SJCRH30 (cell line): Measurements from ENCODE around the gene SART3. TPM values are rescaled to one million over a fixed set of nuclear protein-coding genes. Genes with fewer than 3 reads are reported as not detected.
"Not testable (repeated sequence)": the region's sequence is repeated elsewhere in the genome, so short reads cannot be mapped to it uniquely, and the experiment has no call there.

Source experiments
- DNase-seq, 2 experiments: peaks; one replicate each; pipeline ENCODE4 v3.0.0-alpha.2; 2015 to 2020
- H3K27ac ChIP-seq: fragments of 250-450 bp; sonication (Bioruptor Pico); 2 replicates; pipeline ENCODE4 v1.5.1; 2020; ENCODE audit warnings: mild to moderate bottlenecking, moderate library complexity
- H3K27me3 ChIP-seq: fragments of 250-450 bp; sonication (Bioruptor Pico); 2 replicates; pipeline ENCODE4 v1.5.1; 2020; ENCODE audit warnings: mild to moderate bottlenecking, moderate library complexity
- H3K36me3 ChIP-seq: fragments of 250-450 bp; sonication (Bioruptor Pico); 2 replicates; pipeline ENCODE4 v1.5.1; 2020; ENCODE audit warnings: mild to moderate bottlenecking, moderate library complexity
- H3K4me1 ChIP-seq: fragments of 250-450 bp; sonication (Bioruptor Pico); 2 replicates; pipeline ENCODE4 v1.5.1; 2020; ENCODE audit warnings: mild to moderate bottlenecking, moderate library complexity
- H3K4me3 ChIP-seq: fragments of 250-450 bp; sonication (Bioruptor Pico); 2 replicates; pipeline ENCODE4 v1.5.1; 2020; ENCODE audit warnings: mild to moderate bottlenecking, moderate library complexity
- H3K9me3 ChIP-seq: fragments of 250-450 bp; sonication (Bioruptor Pico); replicated peaks from 2 replicates; pipeline ENCODE4 v1.5.1; 2020; ENCODE audit warnings: mild to moderate bottlenecking, moderate library complexity
- total RNA-seq: library from RNA; depleted of rRNA; stranded (reverse); fragments of >200 nt; shearing (Covaris generic); gene quantifications from 2 replicates; pipeline ENCODE4 v1.2.3, GENCODE V29; 2014

SART3 gene
- total RNA-seq, 1 experiment from 2014 or later, result 101 TPM

GRCh38 chr12:108578264-108578663 is 17.3 kb upstream of the SART3 start:
- no peak for DNase-seq
- peaks cover 25% of the 10 kb centered on the region for H3K4me1 ChIP-seq
- H3K36me3 ChIP-seq, result no peaks in the 10 kb centered on the region
- H3K4me3 ChIP-seq, result no peak overlapping the region
- no peak overlapping the region for H3K27ac ChIP-seq
- H3K27me3 ChIP-seq, result no peaks in the 10 kb centered on the region
- H3K9me3 ChIP-seq, result no peaks in the 10 kb centered on the region

GRCh38 chr12:108577458-108577857 is 16.5 kb upstream of the SART3 start:
- H3K4me1 ChIP-seq, result peaks cover 17% of the 10 kb centered on the region
- no peak overlapping the region for H3K4me3 ChIP-seq
- no peaks in the 10 kb centered on the region for H3K9me3 ChIP-seq
- DNase-seq, result no peak
- H3K36me3 ChIP-seq, result no peaks in the 10 kb centered on the region
- H3K27ac ChIP-seq, result no peak overlapping the region
- H3K27me3 ChIP-seq, result no peaks in the 10 kb centered on the region

- H3K36me3 ChIP-seq, result no peaks in the 10 kb centered on the region
- no peak for DNase-seq
- H3K4me1 ChIP-seq, result peaks cover 11% of the 10 kb centered on the region; the same call in 1 of the 2 replicates
- no peaks in the 10 kb centered on the region for H3K9me3 ChIP-seq
- no peak overlapping the region for H3K27ac ChIP-seq
- no peaks in the 10 kb centered on the region for H3K27me3 ChIP-seq
- no peak overlapping the region for H3K4me3 ChIP-seq
Measured at GRCh38 chr12:108576660-108577234, 15.8 kb upstream of the SART3 start.

GRCh38 chr12:108575199-108575912 is 14.4 kb upstream of the SART3 start:
- Histone ChIP-seq H3K36me3 (no peaks in the 10 kb centered on the region), H3K4me3 (no peak overlapping the region), H3K27me3 (no peaks in the 10 kb centered on the region), H3K27ac (no peak overlapping the region), H3K4me1 (peaks cover 22% of the 10 kb centered on the region), H3K9me3 (no peaks in the 10 kb centered on the region)
- no peak for DNase-seq

- H3K4me1 ChIP-seq, result peaks cover 33% of the 10 kb centered on the region
- H3K4me3 ChIP-seq, DNase-seq, H3K27ac ChIP-seq, H3K36me3 ChIP-seq, H3K27me3 ChIP-seq, H3K9me3 ChIP-seq: not testable (repeated sequence)
Measured at GRCh38 chr12:108574276-108574675, 13.3 kb upstream of the SART3 start.

- no peak overlapping the region for H3K4me3 ChIP-seq
- no peaks in the 10 kb centered on the region for H3K9me3 ChIP-seq
- no peaks in the 10 kb centered on the region for H3K27me3 ChIP-seq
- no peaks in the 10 kb centered on the region for H3K36me3 ChIP-seq
- no peak for DNase-seq
- H3K27ac ChIP-seq, result no peak overlapping the region
- peaks cover 42% of the 10 kb centered on the region for H3K4me1 ChIP-seq
Measured at GRCh38 chr12:108573317-108573716, 12.3 kb upstream of the SART3 start.

GRCh38 chr12:108572166-108572790 is 11.3 kb upstream of the SART3 start:
- Histone ChIP-seq H3K27me3 (no peaks in the 10 kb centered on the region), H3K4me3 (no peak overlapping the region), H3K4me1 (peaks cover 53% of the 10 kb centered on the region), H3K36me3 (peaks cover 4% of the 10 kb centered on the region; the same call in 1 of the 2 replicates), H3K27ac (no peak overlapping the region), H3K9me3 (no peaks in the 10 kb centered on the region)
- no peak for DNase-seq

- Histone ChIP-seq H3K27me3 (no peaks in the 10 kb centered on the region), H3K4me1 (peaks cover 53% of the 10 kb centered on the region), H3K9me3 (no peaks in the 10 kb centered on the region), H3K27ac (no peak overlapping the region), H3K4me3 (no peak overlapping the region), H3K36me3 (peaks cover 4% of the 10 kb centered on the region; the same call in 1 of the 2 replicates)
- no peak for DNase-seq
Measured at GRCh38 chr12:108571609-108572165, 10.7 kb upstream of the SART3 start.

GRCh38 chr12:108570743-108571608 is 10.0 kb upstream of the SART3 start:
- no peaks in the 10 kb centered on the region for H3K9me3 ChIP-seq
- H3K4me3 ChIP-seq, result no peak overlapping the region
- peaks cover 4% of the 10 kb centered on the region; the same call in 1 of the 2 replicates for H3K36me3 ChIP-seq
- peak in 1 of 2 experiments; percentile 64 for DNase-seq
- H3K27ac ChIP-seq, result no peak overlapping the region
- H3K27me3 ChIP-seq, result no peaks in the 10 kb centered on the region
- peaks cover 52% of the 10 kb centered on the region for H3K4me1 ChIP-seq

- peaks cover 10% of the 10 kb centered on the region for H3K36me3 ChIP-seq
- H3K27ac ChIP-seq, result peak overlapping the region; percentile 66
Measured at GRCh38 chr12:108568338-108569154, 7.6 kb upstream of the SART3 start.

GRCh38 chr12:108567406-108568337 is 6.7 kb upstream of the SART3 start:
- H3K9me3 ChIP-seq, result no peaks in the 10 kb centered on the region

More at GRCh38 chr12:108568338-108569154, 7.6 kb upstream of the SART3 start:
- H3K9me3 ChIP-seq, result no peaks in the 10 kb centered on the region
- peaks cover 61% of the 10 kb centered on the region for H3K4me1 ChIP-seq
- H3K27me3 ChIP-seq, result no peaks in the 10 kb centered on the region
- no peak overlapping the region for H3K4me3 ChIP-seq
- peak; percentile 84 to 93 for DNase-seq

GRCh38 chr12:108566452-108566851 is 5.5 kb upstream of the SART3 start:
- no peak overlapping the region for H3K27ac ChIP-seq
- peaks cover 10% of the 10 kb centered on the region for H3K36me3 ChIP-seq
- DNase-seq, result no peak
- no peak overlapping the region for H3K4me3 ChIP-seq
- peaks cover 61% of the 10 kb centered on the region for H3K4me1 ChIP-seq
- no peaks in the 10 kb centered on the region for H3K27me3 ChIP-seq
- H3K9me3 ChIP-seq, result no peaks in the 10 kb centered on the region

More at GRCh38 chr12:108567406-108568337, 6.7 kb upstream of the SART3 start:
- no peak overlapping the region for H3K4me3 ChIP-seq
- H3K27ac ChIP-seq, result peak overlapping the region; percentile 66
- peak in 1 of 2 experiments; percentile 25 for DNase-seq
- peaks cover 10% of the 10 kb centered on the region for H3K36me3 ChIP-seq
- peaks cover 61% of the 10 kb centered on the region for H3K4me1 ChIP-seq
- no peaks in the 10 kb centered on the region for H3K27me3 ChIP-seq

GRCh38 chr12:108565976-108566375 is 5.0 kb upstream of the SART3 start:
- peaks cover 10% of the 10 kb centered on the region for H3K36me3 ChIP-seq
- DNase-seq, result peak; percentile 80 to 82
- no peaks in the 10 kb centered on the region for H3K9me3 ChIP-seq
- no peak overlapping the region for H3K4me3 ChIP-seq
- H3K4me1 ChIP-seq, result peaks cover 56% of the 10 kb centered on the region
- no peak overlapping the region for H3K27ac ChIP-seq
- H3K27me3 ChIP-seq, result no peaks in the 10 kb centered on the region
